CD4-positive, alpha-beta T cell treated with Interleukin-10 for 1 hour (primary cell): ENCODE data around the gene LCN2.

Experiments
- DNase-seq: peaks from one replicate; pipeline ENCODE4 v3.0.0-alpha.2; 2020

Gene LCN2

DNA sequence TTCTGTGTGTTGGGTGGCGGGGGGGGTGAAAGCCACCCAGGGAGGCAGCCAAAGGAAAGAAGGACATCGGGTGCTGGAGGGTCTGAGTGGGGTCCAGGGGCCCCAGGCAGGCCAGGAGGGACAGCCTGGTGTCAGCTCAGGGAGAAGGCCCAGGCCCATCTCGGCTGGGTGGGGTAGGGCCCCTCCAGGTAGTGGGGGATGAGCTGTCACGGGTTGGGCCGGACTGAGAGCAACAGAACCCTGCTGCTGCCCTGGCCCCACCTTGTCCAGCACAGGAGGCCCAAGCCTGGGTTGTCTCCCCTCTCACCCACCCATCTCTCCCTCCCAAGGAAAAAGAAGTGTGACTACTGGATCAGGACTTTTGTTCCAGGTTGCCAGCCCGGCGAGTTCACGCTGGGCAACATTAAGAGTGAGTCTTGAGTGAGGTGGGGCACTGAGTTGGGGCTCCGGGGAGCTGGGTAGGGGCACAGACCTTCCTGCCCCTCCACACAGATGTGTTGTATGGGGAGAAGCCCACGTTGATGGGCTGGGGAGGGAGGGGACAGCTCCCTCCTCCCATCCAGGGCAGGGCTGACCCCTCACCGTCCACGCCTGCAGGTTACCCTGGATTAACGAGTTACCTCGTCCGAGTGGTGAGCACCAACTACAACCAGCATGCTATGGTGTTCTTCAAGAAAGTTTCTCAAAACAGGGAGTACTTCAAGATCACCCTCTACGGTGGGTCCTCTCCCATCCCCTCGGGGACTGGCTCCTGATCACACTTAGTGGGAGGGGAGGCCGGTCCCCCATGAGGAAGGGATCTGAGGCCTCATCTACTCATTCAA, 2.3 kb downstream of the LCN2 start:
- no peak for DNase-seq

DNA sequence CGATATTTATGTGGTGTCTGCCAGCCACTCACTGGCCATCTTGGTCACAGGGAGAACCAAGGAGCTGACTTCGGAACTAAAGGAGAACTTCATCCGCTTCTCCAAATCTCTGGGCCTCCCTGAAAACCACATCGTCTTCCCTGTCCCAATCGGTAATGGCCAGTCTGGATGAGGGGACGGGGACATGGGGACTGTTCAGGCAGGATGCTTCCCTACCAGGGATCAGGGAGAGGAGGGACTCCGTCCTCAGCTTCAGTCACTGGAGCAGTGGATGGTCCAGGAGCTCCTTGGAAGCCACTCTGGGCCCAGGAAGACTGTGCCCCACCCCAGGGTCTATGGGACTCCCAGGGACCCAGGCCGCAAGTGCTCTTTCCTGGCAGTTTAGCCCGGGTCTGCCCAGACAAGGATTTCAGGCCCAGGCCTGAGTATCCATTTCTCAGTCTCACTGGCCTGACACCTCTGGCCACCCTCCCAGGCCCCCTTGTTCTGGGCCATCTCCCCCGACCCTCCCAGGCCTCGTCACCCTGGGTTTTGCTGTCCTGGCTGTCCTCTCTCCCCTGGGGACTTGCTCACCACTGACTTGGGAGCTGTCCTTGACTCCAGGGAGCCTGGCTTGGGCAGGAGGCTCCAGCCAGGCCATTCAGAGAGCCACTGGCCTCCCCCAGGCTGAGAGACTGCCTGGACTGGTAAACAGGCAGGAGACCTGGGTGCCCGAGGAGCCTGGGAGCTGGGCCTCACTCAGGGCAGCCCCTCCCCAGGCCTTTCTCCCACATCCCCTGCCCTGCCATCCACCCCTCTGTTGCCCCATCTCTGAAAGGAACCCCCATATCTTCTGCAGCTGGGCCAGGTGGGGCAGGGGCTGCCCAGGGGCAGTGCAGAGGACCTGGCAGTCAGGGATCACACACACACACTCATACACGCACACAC, 3.1 kb downstream of the LCN2 start:
- DNase-seq, result no peak

DNA sequence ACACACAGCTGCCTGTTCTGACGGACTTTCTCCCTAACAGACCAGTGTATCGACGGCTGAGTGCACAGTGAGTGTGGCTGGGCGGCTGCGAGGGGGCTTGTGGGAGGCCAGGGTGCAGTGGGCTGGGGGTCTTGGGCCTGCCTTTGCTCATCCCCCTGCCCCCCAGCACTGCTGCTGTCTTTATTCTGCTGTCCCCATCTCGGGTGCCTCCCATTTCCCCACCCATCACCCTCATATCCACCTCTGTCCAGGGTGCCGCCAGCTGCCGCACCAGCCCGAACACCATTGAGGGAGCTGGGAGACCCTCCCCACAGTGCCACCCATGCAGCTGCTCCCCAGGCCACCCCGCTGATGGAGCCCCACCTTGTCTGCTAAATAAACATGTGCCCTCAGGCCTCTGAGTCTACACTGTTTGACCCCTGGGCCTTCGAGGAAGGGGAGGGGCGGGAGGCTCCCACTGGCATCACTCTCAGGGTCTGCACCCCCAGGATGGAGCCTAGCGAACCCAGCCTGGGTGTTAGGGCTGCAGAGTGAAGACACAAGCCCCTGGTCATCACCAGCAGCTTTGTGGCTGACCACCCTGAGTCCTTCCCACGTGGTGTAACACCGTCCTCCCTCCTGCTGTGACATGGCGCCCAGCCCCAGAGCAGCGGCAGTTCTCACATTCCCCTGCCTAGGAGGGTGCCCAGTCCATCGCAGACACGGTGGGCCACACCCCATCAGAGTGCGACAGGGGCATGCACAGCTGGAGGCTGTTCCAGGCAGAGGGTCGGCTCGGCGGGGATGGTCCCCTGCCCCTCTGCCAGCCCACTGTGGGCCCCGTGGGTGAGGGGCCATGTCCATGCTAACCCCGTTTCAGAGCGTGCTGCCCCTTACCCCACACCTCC, 4.0 kb downstream of the LCN2 start:
- no peak for DNase-seq

DNA sequence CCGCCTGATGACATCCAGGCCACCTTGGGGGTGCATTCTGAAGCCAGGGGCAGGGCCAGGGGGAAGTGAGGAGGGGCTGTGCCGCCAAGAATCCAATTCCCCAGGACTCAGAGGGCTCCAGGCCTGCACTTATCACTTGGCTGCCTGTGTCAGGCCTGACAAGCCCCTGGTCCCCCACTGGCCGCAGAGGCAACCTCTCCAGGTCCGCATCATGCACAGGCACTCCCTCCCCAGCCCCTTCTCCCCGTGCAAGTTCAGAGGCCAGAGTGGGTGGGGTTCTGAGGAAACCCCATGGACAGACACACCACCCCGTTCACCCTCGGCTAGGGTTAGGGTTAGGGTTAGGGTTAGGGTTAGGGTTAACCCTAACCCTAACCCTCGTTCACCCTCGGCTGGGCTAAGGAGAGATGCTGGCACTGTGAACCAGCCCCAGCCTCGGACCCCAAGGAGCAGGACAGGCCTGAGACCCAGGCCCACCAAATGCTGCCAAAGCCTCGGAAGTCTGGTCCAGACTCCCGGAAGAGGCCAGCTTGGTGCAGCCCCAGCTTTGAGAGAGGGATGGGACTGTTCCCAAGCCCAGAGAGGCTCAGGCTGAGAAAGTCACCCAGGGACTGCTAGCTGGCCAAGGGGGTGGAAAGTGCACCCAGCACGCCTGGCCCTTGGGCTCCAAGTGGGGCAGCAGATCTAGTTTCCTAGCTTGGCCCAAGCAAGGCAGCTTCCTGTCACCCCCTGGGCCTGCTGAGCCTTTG, 4.9 kb downstream of the LCN2 start:
- no peak for DNase-seq

DNA sequence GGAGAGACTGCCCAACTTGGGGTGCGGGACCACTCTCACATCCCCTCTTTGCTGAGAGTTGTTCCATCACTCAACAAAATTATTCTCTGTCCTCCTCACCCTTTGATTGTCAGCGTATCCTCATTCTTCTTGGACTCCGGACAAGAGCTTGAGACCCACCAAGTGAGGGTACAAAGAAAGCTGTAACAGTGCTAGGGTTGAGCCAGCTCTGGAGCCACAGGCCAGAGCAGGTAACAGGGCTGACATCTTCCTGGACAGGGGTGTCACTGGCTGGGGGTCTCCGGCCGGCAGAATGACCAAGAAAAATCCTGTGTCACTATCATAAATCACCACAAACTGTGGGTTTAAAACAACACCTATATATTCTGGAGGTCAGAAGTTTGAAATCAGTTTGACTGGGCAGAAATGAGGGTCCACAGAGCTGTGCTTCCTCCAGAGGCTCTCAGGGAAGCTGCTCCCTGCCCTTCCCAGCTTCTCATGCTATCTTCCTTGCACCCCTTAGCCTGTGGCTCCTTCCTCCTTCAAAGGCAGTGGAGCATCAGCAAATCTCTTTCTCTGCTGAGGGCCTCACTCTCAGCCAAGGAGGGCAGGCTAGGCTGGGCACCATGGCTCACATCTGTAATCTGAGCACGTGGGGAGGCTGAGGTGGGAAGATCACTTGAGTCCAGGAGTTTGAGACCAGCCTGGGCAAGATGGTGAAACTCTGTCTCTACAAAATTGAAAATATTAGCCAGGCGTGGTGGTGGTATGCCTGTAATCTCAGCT, 6.7 kb downstream of the LCN2 start:
- no peak for DNase-seq

DNA sequence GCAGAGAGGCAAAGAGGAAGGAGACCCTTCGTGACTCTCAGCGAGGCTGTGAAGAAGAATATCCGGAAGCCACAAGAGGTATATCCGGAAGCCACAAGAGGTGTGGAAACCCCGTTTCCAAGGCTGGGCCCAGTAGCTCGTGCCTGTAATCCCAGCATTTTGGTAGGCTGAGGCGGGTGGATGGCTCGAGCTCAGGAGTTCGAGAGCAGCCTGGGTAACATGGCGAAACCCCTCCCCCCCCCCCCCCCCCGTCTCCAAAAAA, 10.2 kb downstream of the LCN2 start:
- peak; percentile 75 for DNase-seq

DNA sequence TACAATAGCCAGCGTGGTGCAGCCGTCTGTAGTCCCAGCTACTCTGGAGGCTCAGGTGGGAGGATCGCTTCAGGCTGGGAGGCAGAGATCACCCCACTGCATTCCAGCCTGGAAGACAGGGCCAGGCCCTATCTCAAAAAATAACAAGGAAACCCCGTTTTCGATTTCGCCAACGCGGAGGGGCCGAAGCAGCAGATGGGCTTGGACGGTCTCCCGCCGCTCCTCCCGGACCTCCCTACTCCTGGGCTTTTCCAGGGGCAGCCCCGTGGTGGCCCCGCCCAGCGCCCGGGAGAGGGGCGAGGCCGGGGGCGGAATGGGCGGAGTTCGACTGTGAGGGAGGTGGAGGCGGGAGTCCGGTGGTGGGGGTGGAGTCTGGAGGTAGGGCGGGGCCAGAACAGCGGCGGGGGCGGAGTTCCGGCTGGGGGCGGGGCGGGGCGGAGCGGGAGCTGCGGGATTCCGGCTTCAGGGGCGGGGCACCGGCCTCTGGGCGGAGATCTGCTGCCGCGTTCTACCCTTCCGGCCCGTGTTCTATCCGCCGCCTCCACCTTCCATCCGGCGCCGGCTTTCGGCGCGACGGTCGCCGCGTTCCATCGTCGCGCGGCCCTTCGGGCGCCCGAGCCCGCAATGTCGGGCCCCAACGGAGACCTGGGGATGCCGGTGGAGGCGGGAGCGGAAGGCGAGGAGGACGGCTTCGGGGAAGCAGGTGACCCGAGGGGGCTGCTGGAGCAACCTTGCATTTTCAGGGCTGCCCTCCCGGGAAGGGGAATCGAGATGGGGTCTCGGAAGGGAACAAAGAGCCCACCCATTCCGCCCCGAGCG, 10.7 kb downstream of the LCN2 start, which contains the start of gene BBLN:
Gene BBLN (plus strand): TSS at position 482 of the 819 bp plus-strand sequence. CDS start 143 bp downstream, at position 625.
- DNase-seq, result peak; percentile 94

DNA sequence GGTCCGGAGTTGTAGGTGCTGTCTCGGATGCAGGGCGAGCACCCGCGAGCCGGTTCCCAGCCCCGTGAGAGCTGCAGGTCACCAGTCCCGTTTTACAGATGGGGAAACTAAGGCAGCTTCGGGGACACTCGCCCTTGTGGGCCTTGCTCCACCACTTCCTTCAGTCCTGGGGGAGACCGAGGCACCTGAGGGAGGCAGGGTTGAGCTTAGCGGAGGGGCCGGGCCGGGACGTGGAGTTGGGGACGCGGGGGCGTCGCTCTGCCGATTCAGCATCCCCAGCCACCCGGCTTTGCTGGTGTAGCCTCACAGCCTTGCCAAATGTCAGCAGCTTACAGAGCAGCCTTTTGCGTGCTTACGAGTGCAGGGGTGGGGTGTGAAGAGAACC, 11.3 kb downstream of the LCN2 start:
- DNase-seq, result peak; percentile 13

DNA sequence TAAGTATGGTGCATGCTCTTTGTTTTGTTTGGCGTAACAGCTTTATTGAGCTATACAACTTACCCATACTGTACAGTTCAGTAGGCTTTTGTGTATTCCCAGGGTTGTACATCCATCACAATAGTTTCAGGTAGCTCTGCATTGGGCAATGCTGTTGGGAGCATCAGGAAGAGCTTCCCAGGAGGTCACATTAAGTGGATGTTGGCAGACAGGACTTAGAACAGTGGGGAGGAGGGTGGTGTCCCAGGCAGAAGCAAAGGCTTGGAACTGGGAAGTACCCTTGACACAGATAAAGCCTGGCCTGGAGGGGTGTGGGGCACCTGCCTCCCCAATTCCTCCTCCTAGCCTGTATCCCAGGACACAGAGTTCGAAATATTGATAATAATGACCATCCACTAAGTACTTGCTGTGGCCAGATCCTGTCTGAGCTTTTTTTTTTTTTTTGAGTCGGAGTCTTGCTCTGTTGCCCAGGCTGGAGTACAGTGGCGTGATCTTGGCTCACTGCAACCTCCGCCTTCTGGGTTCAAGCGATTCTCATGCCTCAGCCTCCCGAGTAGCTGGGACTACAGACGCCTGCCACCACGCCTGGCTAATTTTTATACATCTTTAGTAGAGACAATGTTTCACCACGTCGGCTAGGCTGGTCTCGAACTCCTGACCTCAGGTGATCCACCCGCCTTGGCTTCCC, 12.1 kb downstream of the LCN2 start:
- DNase-seq, result no peak

DNA sequence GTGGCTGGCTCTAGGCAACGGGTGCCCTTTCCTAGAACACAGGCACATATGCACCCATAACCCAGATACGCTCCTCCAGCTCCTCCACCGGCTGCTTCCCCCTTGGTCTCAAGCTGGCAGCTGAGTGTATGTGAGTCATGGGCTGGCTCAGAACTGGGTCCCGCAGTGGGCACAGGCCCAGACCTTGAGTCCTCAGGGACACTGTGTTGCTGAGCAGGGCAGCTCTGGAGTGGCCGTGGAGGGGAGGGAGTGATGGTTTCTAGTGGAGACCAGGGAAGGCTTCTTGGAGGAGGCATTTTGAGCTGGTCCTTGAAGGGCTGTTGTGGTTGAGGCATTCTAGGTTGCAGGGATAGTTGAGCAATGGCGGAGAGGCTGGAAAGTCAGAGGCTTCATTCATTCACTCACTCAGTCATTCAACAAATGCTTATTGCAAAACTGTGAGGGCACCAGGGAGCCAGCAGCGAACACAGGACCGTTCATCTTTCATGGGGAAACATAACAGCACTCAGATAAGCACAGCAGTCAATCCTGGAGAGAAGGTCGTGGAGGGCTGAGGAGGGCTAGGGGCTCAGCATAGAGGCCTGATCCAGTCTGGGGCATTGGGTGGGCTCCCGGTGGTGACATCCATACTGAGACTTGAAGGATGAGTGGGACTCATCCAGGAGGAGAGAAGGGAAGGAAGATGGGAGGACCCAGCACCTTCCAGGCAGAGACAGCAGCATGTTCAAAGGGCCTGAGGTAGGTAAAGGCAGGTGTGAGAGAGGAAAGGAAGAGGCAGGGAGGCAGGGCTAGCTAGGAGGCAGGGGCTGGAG, 13.2 kb downstream of the LCN2 start:
- DNase-seq, result no peak

DNA sequence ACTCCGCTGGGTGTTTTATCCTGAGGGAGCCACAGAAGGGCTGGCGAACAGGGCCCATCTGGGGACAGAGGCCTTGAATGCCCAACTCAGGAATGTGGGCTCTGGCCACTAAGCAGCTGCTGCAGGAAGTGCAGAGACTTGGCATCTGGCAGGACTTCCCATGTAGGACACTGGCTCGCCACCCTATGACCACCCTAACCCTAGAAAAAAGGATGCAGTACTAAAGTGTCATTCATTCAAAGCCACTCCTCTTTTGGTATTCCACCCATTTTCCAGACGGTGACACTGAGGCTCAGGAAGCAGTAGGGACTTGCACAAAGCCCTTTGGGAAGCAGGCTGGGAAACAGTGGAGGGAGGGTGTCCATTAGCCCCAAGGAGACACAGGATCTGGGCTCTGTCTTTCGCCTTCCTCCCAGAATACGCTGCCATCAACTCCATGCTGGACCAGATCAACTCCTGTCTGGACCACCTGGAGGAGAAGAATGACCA, 13.8 kb downstream of the LCN2 start:
- no peak for DNase-seq

DNA sequence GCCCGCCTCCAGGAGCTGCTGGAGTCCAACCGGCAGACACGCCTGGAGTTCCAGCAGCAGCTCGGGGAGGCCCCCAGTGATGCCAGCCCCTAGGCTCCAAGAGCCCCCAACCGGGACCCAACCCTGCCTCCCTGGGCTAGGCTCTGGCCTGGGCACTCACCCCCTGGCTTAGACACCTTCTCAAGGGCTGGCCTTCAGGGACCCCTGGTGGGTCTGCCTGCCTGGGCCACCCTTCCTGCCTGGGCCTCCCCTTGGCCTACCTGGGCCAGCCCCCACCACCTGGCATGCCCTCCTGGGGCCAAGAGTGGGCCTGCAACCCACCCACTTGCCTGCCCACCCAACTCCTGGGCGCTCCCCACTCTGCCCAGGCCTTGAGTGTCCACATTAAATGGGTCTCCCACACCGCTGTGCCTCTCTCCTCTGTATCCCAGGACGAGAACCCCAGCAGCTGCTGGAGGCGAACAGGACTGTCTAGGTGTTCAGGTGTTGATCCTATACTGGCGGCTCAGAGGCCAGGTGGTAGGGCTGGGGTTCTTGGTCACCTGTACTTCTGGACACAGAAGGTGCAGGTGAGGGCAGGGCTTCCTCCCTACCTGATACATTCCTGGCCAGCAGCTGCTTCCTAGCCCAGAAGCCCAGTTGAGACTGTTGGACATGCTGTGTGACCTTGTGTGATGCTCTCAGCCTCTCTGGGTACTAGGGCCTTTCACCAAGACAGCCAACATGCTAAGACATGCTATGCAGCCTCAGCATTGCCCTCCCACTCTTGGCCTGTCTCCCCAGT, 14.5 kb downstream of the LCN2 start:
- no peak for DNase-seq

DNA sequence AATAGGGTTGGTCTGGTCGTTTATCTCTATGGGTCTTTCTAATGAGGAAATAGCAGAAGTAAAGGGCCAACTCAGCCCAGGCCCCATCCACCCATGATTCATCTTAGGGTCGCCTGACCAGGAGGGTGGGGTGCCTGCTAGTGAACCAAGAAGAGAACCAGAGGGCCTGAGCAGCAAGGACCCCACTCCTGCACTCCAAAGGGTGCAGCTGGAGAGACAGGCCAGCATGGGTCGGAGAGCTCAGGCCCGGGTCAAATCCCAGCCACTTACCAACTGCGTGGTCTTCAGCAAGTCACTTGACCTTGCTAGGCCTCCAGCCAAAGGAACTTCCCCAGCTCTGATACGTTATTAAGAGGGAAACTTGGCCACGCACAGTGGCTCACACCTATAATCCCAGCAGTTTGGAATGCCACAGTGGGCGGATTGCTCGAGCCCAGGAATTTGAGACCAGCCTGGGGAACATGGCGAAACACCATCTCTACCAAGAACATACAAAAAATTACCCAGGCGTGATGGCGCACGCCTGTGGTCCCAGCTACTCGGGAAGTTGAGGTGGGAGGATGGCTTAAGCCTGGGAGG, 15.1 kb downstream of the LCN2 start:
- no peak for DNase-seq

DNA sequence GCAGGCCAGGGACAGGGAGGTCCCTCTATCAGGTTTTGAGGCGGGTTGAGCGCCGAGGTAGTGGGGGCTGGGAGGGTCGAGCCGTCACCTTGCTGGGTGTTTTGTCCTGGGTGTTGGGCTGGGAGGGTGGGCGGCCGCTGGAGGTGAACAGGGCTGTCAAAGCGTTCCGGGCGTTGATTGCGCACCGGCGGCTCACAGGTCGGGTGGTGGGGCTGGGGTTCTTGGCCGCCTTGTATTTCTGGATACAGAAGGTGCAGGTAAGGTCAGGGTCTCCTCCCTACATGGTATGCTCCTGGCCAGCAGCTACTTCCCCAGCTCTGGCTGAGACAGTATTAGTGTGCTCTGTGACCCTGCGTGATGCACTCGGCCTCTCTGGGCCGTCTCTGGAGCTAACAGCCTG, 16.9 kb downstream of the LCN2 start:
- DNase-seq, result no peak

DNA sequence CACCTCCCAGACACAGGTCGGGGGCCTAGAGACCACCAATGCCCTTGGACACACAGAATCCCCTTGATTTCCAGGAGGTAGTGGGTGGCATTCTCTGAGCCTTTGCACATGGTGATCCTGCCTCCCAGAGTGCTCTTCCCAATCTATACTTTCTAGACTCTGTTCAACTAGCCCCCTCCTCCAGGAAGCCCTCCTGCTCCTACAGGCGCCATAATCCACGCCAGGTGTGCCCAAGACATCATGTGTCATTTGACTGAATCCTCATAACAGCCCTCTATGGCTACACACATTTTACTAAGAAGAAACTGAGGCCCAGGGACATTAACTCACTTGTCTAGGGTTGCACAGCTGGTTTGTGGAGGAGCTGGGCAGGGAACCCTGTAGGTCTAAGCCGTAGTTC, 18.0 kb downstream of the LCN2 start:
- DNase-seq, result no peak

DNA sequence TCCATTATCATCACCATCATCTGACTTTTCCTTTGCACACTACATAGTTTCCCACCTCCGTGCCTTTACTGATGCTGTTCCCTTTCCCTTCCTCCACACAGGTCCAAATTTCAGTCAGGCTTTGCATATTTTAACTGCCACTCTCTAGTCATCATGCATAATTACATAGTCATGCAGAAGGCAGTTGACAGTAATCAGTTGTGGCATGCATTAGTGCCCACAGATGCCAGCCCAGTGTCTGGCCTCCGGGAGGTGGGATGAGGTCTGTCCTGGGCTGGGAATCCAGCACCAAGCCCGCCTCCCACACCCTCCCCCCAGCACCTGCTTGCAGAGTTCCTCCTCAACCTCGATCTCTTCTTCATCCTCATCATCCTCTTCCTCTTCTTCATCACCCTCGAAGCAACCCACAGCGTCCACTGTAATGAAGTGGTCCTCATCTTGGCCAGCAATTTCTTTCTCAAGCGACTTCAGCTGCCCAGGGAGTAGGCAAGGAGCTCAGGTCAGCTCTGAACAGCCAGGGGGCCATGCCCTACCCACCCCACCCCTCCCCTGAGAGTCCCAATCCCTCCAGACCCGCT, 19.6 kb downstream of the LCN2 start:
- no peak for DNase-seq

DNA sequence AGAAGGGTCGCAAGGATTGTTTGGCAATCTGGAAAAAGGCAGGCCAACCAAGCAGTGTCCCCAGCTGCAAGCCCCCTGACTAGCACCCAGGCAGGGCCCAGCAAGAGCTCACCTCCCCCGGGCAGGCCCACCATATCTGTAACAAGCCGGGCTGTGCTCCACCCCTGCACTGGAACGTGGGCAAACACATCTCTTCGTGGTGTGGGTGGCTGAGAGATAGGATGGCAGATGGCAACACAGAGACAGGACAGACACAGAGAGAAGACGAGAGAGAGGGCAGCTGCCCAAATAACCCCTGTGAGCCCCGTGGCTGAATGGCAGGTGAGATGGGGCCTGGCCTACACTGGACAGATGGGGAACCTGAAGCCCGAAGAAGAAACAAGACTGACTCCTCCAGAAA, 20.2 kb downstream of the LCN2 start:
- DNase-seq, result no peak
